GM18517 (cell line): ENCODE results near the gene AZIN2.
"Not testable (repeated sequence)": the region's sequence is repeated elsewhere in the genome, so short reads cannot be mapped to it uniquely, and the experiment has no call there.

Source experiments
- ATAC-seq: cut with Tn5 transposase; IDR thresholded peaks from one replicate; pipeline ENCODE4 v1.9.1; 2021; ENCODE audit warnings: mild to moderate bottlenecking, moderate library complexity; ENCODE audit not compliant: unreplicated experiment

AZIN2 gene

DNA sequence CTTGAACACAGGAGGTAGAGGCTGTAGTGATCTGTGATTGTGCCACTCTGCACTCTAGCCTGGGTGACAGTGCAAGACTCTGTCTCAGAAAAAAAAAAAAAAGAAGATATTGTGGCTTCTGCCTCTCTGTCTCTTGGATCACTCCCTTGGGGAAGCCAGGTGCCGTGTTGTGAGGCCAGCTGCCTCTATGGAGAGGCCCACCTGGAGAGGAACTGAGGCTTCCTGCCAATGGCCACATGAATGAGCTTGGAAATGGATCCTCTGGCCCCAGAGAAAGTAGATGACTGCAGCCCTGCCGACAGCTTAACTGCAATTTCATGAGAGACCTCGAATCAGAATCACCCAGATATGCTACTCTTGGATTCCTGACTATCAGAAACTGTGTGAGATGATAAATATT, 24.5 kb upstream of the AZIN2 start:
- no peak for ATAC-seq

DNA sequence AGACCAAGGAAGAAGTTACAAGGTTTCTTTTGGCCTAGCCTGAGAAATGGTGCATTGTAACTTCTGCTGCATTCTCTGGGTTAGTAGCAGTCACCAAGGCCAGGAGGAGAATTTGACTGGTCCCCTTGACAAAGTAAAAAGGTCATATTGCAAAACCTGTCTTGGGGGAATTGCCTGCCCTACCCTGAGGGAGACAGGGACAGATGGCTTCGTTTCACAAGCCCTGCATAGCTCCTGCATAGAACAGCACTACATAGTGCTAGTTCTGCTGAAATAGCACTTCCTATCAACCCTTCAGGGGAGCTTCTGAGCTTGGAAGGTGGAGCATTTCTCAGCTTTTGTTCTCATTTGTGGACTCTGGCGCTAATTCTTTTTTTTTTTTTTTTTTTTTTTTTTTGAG, 23.9 kb upstream of the AZIN2 start:
- no peak for ATAC-seq

DNA sequence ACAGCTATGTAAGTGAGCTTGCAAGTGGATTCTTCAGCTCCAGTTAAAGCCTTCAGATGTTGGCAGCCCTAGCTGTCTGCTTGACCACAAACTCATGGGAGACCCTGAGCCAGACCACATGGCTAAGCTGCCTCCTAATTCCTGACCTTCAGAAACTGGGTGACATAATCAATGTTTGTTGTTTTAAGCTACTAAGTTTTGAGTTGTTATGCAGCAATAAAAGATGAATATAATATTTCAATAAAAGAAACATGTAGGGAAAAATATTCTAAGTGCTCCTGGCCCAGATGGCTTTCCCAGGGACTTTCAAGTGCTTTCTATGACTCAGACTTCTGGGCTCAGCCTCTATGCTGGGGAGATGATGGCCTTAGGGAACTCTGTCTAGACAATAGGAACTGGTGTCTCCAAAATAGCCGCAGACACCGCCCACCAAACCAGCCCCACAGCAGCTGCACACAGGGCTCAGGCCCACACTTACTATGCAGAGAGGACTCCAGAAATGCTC, 20.3 kb upstream of the AZIN2 start:
- ATAC-seq: no peak

DNA sequence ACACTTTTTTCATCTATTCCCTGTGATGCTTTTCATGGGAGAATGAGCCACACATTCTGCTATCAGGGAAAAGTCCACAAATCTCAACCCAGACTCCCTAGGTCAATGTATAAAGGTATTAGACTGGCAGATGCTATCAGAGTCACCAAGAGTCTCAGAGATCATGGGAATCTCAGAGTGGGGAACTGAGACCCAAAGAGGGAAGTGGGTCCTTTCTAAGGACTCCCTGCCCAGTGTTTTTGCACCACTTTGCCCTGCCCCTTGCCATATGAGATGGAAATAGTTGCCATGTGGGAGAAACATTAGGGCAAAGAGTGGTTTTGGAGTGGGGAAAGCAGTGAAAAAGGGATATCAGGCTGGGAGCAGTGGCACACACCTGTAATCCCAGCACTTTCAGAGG, 19.1 kb upstream of the AZIN2 start:
- no peak for ATAC-seq

DNA sequence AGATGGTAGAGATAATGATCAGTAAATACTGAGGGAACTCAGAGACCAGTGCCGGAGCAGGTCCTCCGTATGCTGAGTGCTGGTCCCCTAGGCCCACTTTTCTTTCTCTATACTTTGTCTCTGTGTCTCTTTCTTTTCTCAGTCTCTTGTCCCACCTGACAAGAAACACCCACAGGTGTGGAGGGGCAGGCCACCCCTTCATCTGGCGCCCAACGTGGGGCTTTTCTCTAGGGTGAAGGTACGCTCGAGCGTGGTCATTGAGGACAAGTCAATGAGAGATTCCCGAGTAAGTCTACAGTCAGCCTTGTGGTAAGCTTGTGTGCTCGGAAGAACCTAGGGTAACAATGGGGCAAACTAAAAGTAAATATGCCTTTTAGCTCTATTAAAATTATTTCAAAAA, 16.7 kb upstream of the AZIN2 start:
- not testable (repeated sequence) for ATAC-seq

DNA sequence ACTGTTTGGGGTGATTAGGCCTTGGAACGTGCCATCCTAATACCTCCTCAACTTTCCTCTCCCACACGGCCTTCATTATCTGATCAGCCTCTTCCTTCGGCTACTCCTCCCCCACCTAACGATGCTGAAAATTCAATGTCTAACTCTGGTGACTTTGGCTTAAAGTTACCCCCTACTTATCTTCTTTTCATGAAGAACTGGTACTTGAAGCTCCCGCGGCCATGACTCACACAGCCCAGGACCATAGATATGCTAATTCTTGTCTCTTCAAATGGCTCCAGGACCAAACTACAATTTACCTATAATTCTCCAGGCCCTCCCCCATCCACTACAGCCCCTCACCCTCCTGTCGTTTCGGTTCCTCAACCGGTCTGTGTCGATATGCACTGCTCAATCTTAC, 15.7 kb upstream of the AZIN2 start:
- ATAC-seq: no peak

DNA sequence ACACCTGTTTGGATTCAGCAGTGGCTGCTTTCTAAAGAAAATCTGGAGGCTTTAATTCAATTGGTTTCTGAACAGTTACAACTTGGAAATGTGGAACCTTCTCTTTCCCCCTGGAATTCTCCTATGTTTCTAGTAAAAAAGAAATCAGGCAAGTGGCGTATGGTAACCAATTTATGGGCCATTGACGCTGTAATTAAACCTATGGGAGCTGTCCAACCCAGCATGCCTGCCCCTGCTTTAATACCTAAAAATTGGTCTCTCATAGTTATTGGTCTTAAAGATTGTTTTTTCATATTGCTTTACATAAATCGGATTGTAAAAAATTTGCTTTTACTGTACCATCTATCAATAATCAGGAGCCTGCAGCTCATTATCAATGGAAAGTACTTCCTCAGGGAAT, 14.5 kb upstream of the AZIN2 start:
- not testable (repeated sequence) for ATAC-seq

DNA sequence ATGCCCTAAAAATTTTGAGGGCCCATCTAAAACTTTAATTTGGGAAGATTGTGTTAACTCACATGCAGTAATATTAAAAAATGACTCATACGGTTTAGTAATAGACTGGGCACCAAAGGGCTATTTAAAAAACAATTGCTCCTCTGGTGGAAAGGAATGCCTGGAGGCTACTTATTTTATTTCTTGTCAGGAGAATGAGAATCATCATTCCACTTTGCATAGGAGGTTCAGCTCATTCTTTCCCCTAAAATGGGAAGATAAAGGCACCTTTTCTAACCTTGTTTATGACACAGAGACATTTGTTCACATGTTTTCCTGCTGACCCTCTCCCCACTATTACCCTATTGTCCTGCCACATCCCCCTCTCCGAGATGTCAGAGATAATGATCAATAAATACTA, 12.8 kb upstream of the AZIN2 start:
- not testable (repeated sequence) for ATAC-seq

DNA sequence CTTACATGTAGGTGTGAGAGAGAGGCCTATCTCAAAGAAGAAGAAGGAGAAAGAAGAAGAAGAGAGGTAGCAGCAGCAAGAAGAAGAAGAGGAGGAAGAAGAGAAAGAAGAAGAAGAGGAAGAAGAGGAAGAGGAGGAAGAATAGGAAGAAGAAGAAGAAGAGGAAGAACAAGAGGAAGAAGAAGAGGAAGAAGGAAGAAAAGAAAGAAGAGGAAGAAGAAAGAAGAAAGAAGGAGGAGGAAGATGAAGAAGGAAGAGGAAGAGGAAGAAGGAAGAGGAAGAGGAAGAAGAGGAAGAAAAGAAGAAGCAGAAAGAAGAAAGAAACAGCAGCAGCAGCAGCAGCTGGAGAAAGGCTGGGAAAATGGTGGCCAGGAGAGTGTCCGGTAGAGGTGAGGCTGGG, 10.3 kb upstream of the AZIN2 start:
- ATAC-seq: no peak

DNA sequence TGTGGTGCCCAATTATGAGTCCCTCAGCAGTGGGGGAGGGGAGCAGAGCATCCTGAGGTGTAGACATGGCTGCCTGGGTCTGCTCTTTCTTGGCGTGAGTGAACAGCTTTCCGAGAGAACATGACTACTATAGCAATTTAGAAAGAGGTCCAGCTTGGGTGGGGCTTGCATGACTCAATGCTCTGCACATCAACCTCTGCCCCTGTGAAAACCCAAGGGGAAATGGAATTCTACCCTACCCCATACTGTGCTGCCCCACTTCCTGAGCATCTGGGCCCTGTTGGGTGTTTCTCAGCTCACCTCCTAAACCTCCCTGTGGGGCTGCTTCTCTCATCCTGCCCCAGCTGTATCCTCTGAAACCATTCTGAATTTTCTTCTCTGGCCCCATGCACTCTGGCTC, 8.2 kb upstream of the AZIN2 start:
- ATAC-seq: no peak

DNA sequence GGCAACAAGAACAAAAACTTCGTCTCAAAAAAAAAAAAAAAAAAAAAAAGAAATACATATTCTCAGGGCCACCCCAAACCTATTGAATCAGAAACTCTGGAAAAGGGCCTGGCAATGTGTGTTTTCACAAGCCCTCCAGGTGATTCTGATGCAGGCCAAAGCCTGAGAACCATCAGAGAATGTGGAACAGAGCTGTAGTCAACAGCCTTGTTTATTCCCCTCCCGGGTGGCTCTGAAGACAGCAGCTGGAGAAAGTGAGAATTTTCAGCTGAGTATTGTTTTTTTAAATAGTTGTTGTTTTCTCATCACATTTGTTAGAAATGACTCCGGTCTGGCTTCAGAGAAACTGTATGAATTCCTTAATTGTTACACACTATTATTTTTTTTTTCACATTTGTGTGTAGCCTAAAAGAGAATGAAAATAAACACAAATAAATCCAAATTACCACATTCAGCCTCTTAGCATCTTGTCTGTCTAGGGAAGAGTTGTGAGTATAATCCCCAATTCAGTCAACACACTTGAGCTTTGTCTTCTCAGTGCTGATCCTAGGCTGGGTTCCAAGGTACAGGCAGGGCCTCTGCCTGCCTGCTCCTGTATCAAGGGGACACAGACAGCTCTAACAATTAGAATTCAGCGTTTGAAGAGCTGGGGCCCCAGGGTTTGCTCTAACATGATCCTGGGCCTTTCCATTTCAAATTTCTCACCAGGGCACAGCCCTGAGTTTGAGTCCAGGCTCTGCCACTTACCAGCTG, 6.6 kb upstream of the AZIN2 start:
- no peak for ATAC-seq

DNA sequence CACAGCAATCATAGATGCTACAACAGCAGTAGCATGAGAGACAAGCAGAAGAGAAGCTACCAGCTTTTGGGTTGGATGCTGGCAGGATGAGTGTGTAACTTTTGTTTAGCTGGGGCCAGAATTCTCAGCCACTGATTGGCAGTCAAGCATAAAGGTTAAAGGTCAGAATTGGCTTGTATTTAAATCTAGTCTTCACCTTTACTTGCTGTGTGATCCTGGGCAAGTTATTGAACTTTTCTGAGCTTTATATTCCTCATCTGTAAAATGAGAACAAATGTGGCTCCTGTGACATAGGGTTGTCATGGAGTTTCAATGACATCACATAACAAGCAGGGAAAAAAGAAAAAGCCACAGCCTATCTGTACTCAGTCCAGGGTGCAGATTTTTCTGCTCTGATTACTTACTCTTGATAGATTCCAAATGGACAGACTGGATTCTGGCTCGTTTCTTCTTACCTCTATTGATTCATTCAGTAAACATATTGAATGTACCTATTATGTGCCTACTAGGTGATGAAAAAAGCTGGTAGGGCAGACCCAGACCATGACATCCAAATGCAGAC, 2.8 kb upstream of the AZIN2 start:
- no peak for ATAC-seq

DNA sequence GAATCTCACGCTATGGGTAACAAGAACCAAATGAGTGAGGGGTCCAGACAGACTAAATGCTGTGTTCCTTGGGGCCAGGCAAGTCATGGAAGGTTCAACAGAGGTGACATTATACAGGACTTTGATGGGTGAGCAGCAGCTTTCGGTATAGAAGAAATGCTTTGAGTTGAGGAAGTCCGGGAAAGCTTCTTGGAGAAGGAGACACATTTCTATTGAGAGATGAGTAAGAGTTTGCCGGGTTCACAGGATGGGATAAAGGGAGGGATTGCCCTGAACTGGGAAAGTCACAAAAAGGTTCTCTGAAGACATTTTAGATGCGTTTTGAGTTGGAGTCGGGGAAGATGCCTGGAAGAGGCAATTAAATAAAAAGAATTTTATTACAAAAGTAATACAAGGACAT, 580 bp upstream of the AZIN2 start:
- ATAC-seq: no peak

DNA sequence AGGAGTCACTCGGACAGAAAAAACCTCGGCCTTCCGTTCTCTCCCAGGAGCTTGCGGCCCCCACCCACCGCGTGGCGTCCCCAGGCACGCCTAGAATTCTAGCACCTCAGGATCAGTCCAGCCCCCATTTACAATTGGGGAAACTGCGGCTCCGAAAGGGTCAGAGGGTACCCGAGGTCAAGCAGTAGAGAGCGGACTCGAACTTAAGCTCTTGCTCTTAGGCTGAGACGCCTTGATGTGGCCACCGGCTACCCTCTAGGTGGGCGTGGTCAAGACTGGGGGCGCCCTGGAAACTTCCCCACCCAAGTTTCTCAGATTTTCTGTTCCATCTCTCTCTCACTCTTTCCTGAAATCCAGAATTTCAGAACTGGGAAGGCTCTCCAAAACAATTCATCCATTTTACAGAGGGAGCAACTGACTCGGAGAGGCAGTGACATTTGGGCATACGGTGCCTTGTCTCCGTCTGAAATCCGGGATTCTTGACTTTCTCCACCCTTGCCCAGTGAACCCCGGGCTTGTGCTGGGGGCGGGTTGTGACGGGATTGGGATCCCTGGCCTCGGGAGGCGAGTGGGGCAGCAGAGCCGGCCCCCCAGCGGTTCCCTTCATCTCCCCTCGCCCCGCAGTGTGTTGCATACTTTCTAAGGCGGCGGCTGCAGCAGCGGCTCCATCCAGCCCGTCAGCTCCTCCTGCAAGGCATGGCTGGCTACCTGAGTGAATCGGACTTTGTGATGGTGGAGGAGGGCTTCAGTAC, 777 bp downstream of the AZIN2 start:
- ATAC-seq: no peak

DNA sequence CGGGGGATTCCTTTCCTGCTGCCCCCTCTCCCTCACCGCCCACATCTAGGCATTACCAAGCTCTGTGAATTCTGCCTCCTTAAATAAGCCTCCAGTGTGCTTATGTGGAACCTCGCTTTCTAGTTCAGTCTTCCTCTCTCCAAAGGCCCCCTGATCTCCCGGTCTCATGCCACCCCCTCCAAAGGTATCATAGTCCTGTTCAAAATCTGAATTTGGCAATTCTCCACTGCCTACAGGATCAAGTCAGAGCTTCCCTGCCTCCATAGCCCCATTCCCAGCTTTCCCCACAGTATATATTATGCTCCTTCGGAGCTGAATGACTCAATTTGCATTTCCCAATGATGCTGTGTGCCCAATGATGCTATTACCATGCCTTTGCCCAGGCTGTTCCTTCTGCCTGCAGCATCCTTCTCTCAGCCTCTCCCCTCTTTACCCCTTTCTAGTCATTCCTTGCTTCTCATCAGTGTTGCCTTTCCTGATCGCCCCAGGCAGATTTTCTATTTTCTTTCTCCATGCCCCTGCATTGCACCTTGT, 1.7 kb downstream of the AZIN2 start:
- ATAC-seq: no peak

DNA sequence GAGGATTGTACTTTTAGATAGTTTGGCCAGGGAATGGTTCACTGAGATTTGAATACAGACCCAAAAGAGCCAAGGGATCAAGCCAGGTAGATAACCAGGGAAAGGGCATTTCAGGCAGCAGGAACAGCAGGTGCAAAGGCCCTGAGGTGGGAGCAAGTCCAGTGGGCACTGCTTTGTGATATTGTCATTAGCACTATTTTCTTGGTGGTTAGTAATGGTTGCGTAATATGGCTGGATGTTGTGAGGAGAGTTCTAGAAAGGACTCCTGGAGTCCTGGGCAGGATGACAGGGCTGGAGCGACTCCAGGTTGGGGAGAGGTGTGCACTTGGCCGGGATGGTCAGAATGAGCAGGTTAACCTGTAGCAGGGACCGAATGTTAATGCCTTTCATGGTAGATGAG, 4.4 kb downstream of the AZIN2 start:
- no peak for ATAC-seq

DNA sequence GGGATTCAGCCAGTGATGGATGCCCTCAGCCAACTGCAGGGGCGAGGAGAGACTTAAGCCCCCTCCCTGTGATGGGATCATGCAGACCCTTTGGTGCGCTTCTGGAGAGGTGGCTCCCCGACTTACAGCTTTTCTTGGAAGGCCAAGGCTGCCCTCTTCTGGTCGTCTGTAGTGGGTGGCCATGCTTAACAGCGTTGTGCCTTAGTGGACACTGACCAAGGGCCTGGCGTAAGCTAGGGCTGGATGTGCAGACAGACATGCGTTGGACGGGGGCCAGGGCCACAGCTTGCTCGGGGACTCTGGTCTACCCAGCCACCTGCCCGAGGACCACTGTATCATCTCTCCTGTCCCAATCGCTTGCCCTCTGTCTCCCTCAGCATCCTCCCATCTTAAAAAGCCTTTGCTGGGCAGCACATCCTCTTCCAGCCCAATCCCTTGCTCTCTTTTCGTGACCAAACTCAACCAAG, 5.5 kb downstream of the AZIN2 start:
- no peak for ATAC-seq

DNA sequence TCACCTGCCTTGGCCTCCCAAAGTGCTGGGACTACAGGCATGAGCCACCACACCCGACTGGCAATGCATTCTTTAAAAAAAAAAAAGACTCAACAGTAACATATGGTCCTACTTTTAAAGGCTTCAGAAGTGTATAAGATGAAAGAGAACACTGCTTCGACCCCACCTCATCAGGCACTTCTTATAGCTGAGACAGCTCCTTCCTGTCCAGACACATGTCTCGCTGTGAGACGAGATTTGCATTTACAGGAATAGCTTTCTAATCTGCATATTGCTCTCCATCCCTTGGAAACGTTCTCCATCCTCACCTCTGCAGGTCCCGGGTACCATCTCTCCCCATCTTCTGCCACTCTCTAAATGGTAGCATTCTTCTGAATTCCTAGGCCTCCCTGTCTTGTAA, 6.7 kb downstream of the AZIN2 start:
- no peak for ATAC-seq

DNA sequence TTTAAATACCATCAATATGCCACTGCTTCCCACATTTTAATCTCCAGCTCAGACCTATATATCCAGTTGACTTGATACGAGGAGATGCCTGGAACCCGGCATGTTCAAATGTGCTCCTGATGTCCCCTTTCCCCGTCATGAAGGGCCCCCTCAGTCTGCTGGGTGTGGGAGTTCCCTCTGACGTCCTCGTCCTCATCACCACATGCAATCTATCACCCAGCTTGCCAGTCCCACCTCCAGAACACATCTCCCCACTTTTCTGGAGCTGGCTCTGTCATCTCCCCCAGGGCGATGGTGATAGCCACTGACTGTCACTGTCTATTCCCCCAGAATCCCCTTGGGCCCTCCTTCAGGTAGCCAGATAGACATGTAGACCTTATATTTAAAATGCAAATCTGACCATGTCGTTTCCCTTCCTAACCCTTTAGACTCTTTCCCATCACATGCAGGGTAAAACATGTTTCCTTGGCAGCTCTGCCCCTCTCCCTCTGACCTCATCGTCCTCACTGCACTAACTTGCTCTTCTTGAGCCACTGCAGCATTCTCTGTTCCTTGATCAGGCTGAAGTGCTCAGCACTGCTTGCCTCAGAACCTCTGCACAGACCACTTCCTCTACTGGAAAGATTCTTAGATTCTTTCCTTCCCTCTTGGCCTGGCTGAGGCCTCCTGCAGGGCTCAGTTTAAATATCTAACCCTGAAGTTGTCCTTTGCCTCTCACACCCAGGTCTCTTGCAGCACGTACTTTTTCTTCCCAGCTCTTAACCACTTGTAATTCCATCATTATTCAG, 7.4 kb downstream of the AZIN2 start:
- ATAC-seq: no peak

DNA sequence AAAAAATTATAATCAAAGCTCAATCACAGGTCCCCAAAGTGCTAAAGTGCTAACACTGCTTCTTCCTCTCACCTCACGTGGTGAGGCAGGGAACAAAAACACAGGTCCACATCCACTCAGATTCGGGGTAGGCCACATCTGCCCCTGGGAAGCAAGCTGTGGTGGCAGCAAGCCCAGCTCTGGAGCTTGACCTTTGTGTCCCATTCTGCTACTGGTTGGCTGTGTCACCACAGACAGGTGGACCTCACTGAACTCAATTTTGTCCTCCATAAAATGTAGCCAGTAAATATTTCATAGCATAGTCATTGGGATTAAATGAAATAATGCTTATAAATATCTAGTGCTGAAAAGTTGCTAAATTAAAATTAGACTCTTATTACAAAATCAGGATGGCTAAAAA, 8.5 kb downstream of the AZIN2 start:
- ATAC-seq: no peak

DNA sequence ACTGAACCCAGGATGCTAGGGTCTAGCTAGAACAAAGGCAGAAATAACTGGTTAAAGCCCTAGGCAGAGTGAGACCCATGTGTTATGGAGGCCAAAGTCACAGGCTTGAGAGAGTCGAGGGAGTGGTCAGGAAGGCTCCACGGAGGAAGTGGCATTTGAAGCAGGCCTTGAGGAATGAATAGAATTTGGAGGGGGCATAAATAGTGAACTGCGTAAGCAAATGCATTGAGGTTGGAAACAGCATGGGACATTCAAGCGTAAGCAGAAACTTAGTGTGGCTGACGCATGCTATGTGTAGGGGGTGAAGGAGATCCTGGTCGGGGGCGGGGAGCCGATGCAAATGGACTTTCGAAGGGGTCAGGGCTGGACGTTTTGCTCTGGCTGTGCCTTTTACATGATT, 11.5 kb downstream of the AZIN2 start:
- ATAC-seq: no peak
